Ishikawa (cell line): ENCODE measurements around the gene IMPG2.

Experiments
- CEBPB ChIP-seq: IDR thresholded peaks from 2 replicates; pipeline ENCODE4 v1.6.1; 2012
- CREB1 ChIP-seq: IDR thresholded peaks from 2 replicates; pipeline ENCODE4 v1.6.1; 2012; ENCODE audit warnings: low read depth
- EGR1 ChIP-seq: IDR thresholded peaks from 2 replicates; pipeline ENCODE4 v1.6.1; 2012
- EP300 ChIP-seq: IDR thresholded peaks from 2 replicates; pipeline ENCODE4 v1.6.1; 2012; ENCODE audit warnings: borderline replicate concordance
- FOXM1 ChIP-seq: IDR thresholded peaks from 2 replicates; pipeline ENCODE4 v1.6.1; 2012; ENCODE audit warnings: low read depth, borderline replicate concordance
- MAX ChIP-seq: IDR thresholded peaks from 2 replicates; pipeline ENCODE4 v1.6.1; 2012
- NFIC ChIP-seq: IDR thresholded peaks from 2 replicates; pipeline ENCODE4 v1.6.1; 2012
- RAD21 ChIP-seq: IDR thresholded peaks from 2 replicates; pipeline ENCODE4 v1.6.1; 2012; ENCODE audit warnings: low read depth
- REST ChIP-seq: IDR thresholded peaks from 2 replicates; pipeline ENCODE4 v1.6.1; 2012; ENCODE audit warnings: low read depth, mild to moderate bottlenecking
- TAF1 ChIP-seq: IDR thresholded peaks from 2 replicates; pipeline ENCODE4 v1.6.1; 2012; ENCODE audit warnings: low read depth, mild to moderate bottlenecking
- TCF12 ChIP-seq: IDR thresholded peaks from 2 replicates; pipeline ENCODE4 v1.6.1; 2012; ENCODE audit warnings: low read depth
- TEAD4 ChIP-seq: IDR thresholded peaks from 2 replicates; pipeline ENCODE4 v1.6.1; 2012
- YY1 ChIP-seq: IDR thresholded peaks from 2 replicates; pipeline ENCODE4 v1.6.1; 2012; ENCODE audit warnings: low read depth
- ZBTB7A ChIP-seq: IDR thresholded peaks from 2 replicates; pipeline ENCODE4 v1.6.1; 2012; ENCODE audit warnings: low read depth
- TF ChIP-seq, protein P1 (sequence below): IDR thresholded peaks from 2 replicates; pipeline ENCODE4 v1.6.1; 2012

IMPG2 gene

GRCh38 chr3:101333883-101334282, 13.5 kb upstream of the IMPG2 start:
- TF ChIP-seq NFIC (no peak), TEAD4 (no peak), TCF12 (no peak), EGR1 (no peak), YY1 (no peak), MAX (no peak), REST (no peak), ZBTB7A (no peak), EP300 (no peak), RAD21 (no peak), CEBPB (no peak)

- no peak for TF ChIP-seq TEAD4
These were observed 8.8 kb upstream of the IMPG2 start for GRCh38 chr3:101329016-101329673.

GRCh38 chr3:101325393-101326134, 5.2 kb upstream of the IMPG2 start:
- TF ChIP-seq TAF1 = no peak
- no peak for TF ChIP-seq EP300
- TF ChIP-seq FOXM1 = no peak
- no peak for TF ChIP-seq ZBTB7A
- TF ChIP-seq, protein P1, sequence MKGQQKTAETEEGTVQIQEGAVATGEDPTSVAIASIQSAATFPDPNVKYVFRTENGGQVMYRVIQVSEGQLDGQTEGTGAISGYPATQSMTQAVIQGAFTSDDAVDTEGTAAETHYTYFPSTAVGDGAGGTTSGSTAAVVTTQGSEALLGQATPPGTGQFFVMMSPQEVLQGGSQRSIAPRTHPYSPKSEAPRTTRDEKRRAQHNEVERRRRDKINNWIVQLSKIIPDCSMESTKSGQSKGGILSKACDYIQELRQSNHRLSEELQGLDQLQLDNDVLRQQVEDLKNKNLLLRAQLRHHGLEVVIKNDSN = no peak
- TF ChIP-seq TCF12 = no peak
- TF ChIP-seq CREB1 = no peak
- no peak for TF ChIP-seq RAD21
- TF ChIP-seq NFIC = no peak
- no peak for TF ChIP-seq TEAD4
- TF ChIP-seq MAX = no peak

- TF ChIP-seq ZBTB7A = no peak
- no peak for TF ChIP-seq FOXM1
These were observed 844 bp downstream of the IMPG2 start for GRCh38 chr3:101319531-101319930.

- no peak for TF ChIP-seq TCF12
- TF ChIP-seq, protein P1 = no peak
- TF ChIP-seq TEAD4 = no peak
- TF ChIP-seq NFIC = no peak
- TF ChIP-seq FOXM1 = no peak
- TF ChIP-seq EP300 = no peak
- no peak for TF ChIP-seq MAX
- no peak for TF ChIP-seq EGR1
- TF ChIP-seq RAD21 = no peak
- TF ChIP-seq CEBPB = no peak
- TF ChIP-seq CREB1 = no peak
- no peak for TF ChIP-seq ZBTB7A
- no peak for TF ChIP-seq REST
- TF ChIP-seq TAF1 = no peak
- no peak for TF ChIP-seq YY1
These were observed 7.8 kb downstream of the IMPG2 start for GRCh38 chr3:101312545-101312944.

DNA sequence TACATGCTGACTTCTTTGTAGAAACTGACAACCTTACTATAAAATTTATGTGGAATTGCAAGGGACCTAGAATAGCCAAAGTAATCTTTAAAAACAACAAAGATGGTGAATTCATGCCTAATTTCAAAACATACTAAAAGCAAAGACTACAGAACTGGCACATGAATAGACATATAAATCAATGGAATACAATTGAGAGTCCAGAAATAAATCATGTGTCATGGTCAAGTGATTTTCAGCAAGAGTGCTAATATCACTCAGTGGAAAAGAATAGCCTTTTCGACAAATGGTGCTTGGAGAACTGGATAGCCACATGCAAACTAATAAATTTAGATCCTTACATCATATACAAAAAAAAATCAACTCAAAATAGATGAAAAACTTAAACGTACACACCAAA, 8.7 kb downstream of the IMPG2 start:
- TF ChIP-seq TAF1 = no peak
- 0 out of 2 replicates have a peak, but pooled peaks have one; percentile 26 for TF ChIP-seq NFIC
- 0 out of 2 replicates have a peak, but pooled peaks have one; percentile 6 for TF ChIP-seq CEBPB
